PFSK-1 (cell line): ENCODE data around the gene WNT6.

Source experiments
- POLR2AphosphoS5 ChIP-seq: IDR thresholded peaks from 2 replicates; pipeline ENCODE4 v1.6.1; 2012; ENCODE audit warnings: low read depth, mild to moderate bottlenecking, control low read depth, low read length, moderate library complexity
- TAF1 ChIP-seq: IDR thresholded peaks from 2 replicates; pipeline ENCODE4 v1.6.1; 2012; ENCODE audit warnings: low read length, control low read depth, borderline replicate concordance; ENCODE audit not compliant: insufficient read depth

GRCh38 chr2:218856896-218857243, 2.7 kb upstream of the WNT6 start:
- TF ChIP-seq TAF1 (no peak), POLR2AphosphoS5 (no peak)
